ENCODE data around the gene DHDDS.
A peak's percentile ranks its signal among the peaks of the same experiment; 100 is the strongest.
"Not testable (repeated sequence)": the region's sequence is repeated elsewhere in the genome, so short reads cannot be mapped to it uniquely, and the experiment has no call there.

The DHDDS gene

GRCh38 chr1:26431979-26432695 lies at the start of gene DHDDS:
DHDDS (plus strand) TSS chr1:26432321; CDS start chr1:26432946, 625 bp downstream.
- DNase-seq = peak; percentile 99

GRCh38 chr1:26384076-26384475 lies 48.0 kb upstream of the DHDDS start:
- DNase-seq = no peak

GRCh38 chr1:26385063-26385462 lies 47.1 kb upstream of the DHDDS start:
- DNase-seq = not testable (repeated sequence)

- DNase-seq = no peak
Measured at GRCh38 chr1:26387447-26387846, 44.7 kb upstream of the DHDDS start.

GRCh38 chr1:26388791-26389445 lies 43.2 kb upstream of the DHDDS start:
- no peak for DNase-seq

- no peak for DNase-seq
Measured at GRCh38 chr1:26389604-26390247, 42.4 kb upstream of the DHDDS start.

GRCh38 chr1:26391450-26391849 lies 40.7 kb upstream of the DHDDS start:
- peak; percentile 5 for DNase-seq

GRCh38 chr1:26395754-26396153 lies 36.4 kb upstream of the DHDDS start:
- DNase-seq = no peak

GRCh38 chr1:26399034-26399433 lies 33.1 kb upstream of the DHDDS start:
- DNase-seq = no peak

- no peak for DNase-seq
Measured at GRCh38 chr1:26401891-26402290, 30.2 kb upstream of the DHDDS start.

GRCh38 chr1:26403656-26404055 lies 28.5 kb upstream of the DHDDS start:
- no peak for DNase-seq

- DNase-seq = no peak
Measured at GRCh38 chr1:26404641-26405040, 27.5 kb upstream of the DHDDS start.

- no peak for DNase-seq
Measured at GRCh38 chr1:26405281-26405915, 26.7 kb upstream of the DHDDS start.

GRCh38 chr1:26408604-26409003 lies 23.5 kb upstream of the DHDDS start:
- no peak for DNase-seq

- DNase-seq = no peak
Measured at GRCh38 chr1:26409191-26409807, 22.8 kb upstream of the DHDDS start.

- DNase-seq = no peak
Measured at GRCh38 chr1:26410706-26411623, 21.2 kb upstream of the DHDDS start, which contains the start of gene LIN28A. LIN28A (plus strand) TSS chr1:26410817; CDS start chr1:26410892, 75 bp downstream.

- no peak for DNase-seq
Measured at GRCh38 chr1:26411624-26412074, 20.5 kb upstream of the DHDDS start.

GRCh38 chr1:26412180-26412840 lies 19.8 kb upstream of the DHDDS start:
- DNase-seq = no peak

GRCh38 chr1:26413031-26413430 lies 19.1 kb upstream of the DHDDS start:
- no peak for DNase-seq

- DNase-seq = peak; percentile 74
Measured at GRCh38 chr1:26417111-26417759, 14.9 kb upstream of the DHDDS start.

All from NCI-H1092 (cell line).